ENCODE data around the gene GPATCH3.

Gene GPATCH3

GRCh38 chr1:26942656-26943055 is 42.4 kb upstream of the GPATCH3 start:
- no peak for TF ChIP-seq CTCF (IDR thresholded peaks at IDR 0.05)
- no peak for TF ChIP-seq ZFX (IDR thresholded peaks at IDR 0.05; ENCODE audit: borderline replicate concordance)
- no peak overlapping the region for H3K27ac ChIP-seq

- no peak overlapping the region for H3K27ac ChIP-seq
- no peak for TF ChIP-seq ZFX (IDR thresholded peaks at IDR 0.05; ENCODE audit: borderline replicate concordance)
- no peak for TF ChIP-seq CTCF (IDR thresholded peaks at IDR 0.05)
Observed at GRCh38 chr1:26941311-26941710, 41.0 kb upstream of the GPATCH3 start.

GRCh38 chr1:26938659-26939025 is 38.4 kb upstream of the GPATCH3 start:
- TF ChIP-seq ZFX (IDR thresholded peaks at IDR 0.05; ENCODE audit: borderline replicate concordance) (no peak), CTCF (IDR thresholded peaks at IDR 0.05) (no peak)
- H3K27ac ChIP-seq, result no peak overlapping the region

- TF ChIP-seq CTCF (IDR thresholded peaks at IDR 0.05), result no peak
- no peak for TF ChIP-seq ZFX (IDR thresholded peaks at IDR 0.05; ENCODE audit: borderline replicate concordance)
- no peak overlapping the region for H3K27ac ChIP-seq
Observed at GRCh38 chr1:26938004-26938658, 37.9 kb upstream of the GPATCH3 start.

GRCh38 chr1:26936823-26937222 is 36.6 kb upstream of the GPATCH3 start:
- no peak for TF ChIP-seq ZFX (IDR thresholded peaks at IDR 0.05; ENCODE audit: borderline replicate concordance)
- H3K27ac ChIP-seq, result no peak overlapping the region

- H3K27ac ChIP-seq, result no peak overlapping the region
- TF ChIP-seq ZFX (IDR thresholded peaks at IDR 0.05; ENCODE audit: borderline replicate concordance) (no peak), CTCF (IDR thresholded peaks at IDR 0.05) (no peak)
Observed at GRCh38 chr1:26932531-26932930, 32.3 kb upstream of the GPATCH3 start.

GRCh38 chr1:26923711-26924110 is 23.4 kb upstream of the GPATCH3 start:
- H3K27ac ChIP-seq, result no peak overlapping the region
- TF ChIP-seq ZFX (IDR thresholded peaks at IDR 0.05; ENCODE audit: borderline replicate concordance) (no peak), CTCF (IDR thresholded peaks at IDR 0.05) (no peak)

GRCh38 chr1:26922901-26923300 is 22.6 kb upstream of the GPATCH3 start:
- peak overlapping the region; percentile 77 for H3K27ac ChIP-seq
- TF ChIP-seq ZFX (IDR thresholded peaks at IDR 0.05; ENCODE audit: borderline replicate concordance) (no peak), CTCF (IDR thresholded peaks at IDR 0.05) (no peak)
